ENCODE results near the gene PARM1. TPM values are rescaled to one million over a fixed set of nuclear protein-coding genes. Genes with fewer than 3 reads are reported as not detected.

PARM1 gene
- total and polyA plus RNA-seq, 2 of the 4 experiments (the other 2 are of a cell fraction): 0.07 to 0.18 TPM

DNA sequence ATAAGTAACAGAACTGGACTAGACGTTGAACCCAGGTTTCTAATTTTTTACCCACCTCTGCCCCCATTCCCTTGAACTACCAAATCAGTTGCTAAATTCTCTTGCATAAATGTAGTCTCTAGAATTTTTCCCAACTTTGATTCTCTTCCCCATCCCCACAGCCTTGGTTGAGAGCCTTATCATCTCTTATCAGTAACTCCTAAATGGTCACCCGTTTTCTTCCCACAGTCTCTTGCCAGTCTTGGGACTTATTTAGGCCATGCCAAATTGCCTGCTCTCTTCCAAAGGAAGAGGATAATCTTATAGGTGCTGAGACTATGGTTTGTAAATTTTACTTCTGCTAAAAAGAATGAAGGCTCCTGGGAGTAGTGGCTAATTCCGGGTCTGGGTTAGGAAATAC is 13.3 kb downstream of the PARM1 start:
- no peaks in the 10 kb centered on the region for H3K79me1 ChIP-seq (ENCODE audit: low read depth in 1 of 2, low read length in 2 of 2)
- no peak overlapping the region for H3K23ac ChIP-seq (ENCODE audit: low read depth, low read length)
- H3K56ac ChIP-seq (ENCODE audit: extremely low read depth, insufficient read depth, low read length): no peak overlapping the region
- no peak overlapping the region for H4K8ac ChIP-seq (ENCODE audit: low read depth in 2 of 2, low read length in 2 of 2)
- no peaks in the 10 kb centered on the region for H3K9me3 ChIP-seq (ENCODE audit: control insufficient read depth, insufficient read depth, low read length)
- H2BK120ac ChIP-seq (ENCODE audit: low read depth, low read length): no peak overlapping the region
- no TSS peak for BruUV-seq (replicated peaks)
- H2BK15ac ChIP-seq (ENCODE audit: low read depth, low read length): no peak overlapping the region
- no peak overlapping the region for H2AK5ac ChIP-seq (ENCODE audit: low read depth, low read length)
- H3K4me1 ChIP-seq (ENCODE audit: control insufficient read depth, insufficient read depth, low read length): no peaks in the 10 kb centered on the region
- H2BK20ac ChIP-seq (ENCODE audit: low read depth, low read length): no peak overlapping the region
- no peak overlapping the region for H3K18ac ChIP-seq (ENCODE audit: low read depth, low read length)
- no peak overlapping the region for H3K9ac ChIP-seq (ENCODE audit: low read depth, low read length)
- no peak overlapping the region for H3K4me3 ChIP-seq (ENCODE audit: insufficient read depth, low read depth, low read length)
- H3K36me3 ChIP-seq (ENCODE audit: control insufficient read depth, insufficient read depth, low read length): no peaks in the 10 kb centered on the region
- H4K20me1 ChIP-seq (ENCODE audit: insufficient read depth, low read length): no peaks in the 10 kb centered on the region
- in situ Hi-C loops (cut with MboI; ENCODE audit: low sequenced_read_pairs) (no loop called here), intact Hi-C loops (cut with micrococcal nuclease) (no loop called here), dilution Hi-C loops (cut with HindIII; ENCODE audit: low sequenced_read_pairs, unreplicated experiment) (no loop called here)
- H2BK5ac ChIP-seq (ENCODE audit: low read depth, low read length, poor library complexity, severe bottlenecking): no peak overlapping the region
- H4K91ac ChIP-seq (ENCODE audit: insufficient read depth, low read depth, low read length): no peak overlapping the region
- H3K9me1 ChIP-seq (ENCODE audit: insufficient read depth, low read length): no peaks in the 10 kb centered on the region
- no peak overlapping the region for H3K4ac ChIP-seq (ENCODE audit: low read depth, low read length)
- no peak for TF ChIP-seq RFX5 (IDR thresholded peaks at IDR 0.05; ENCODE audit: low read depth, low read length)
- no peak overlapping the region for H2AK9ac ChIP-seq (replicated peaks; ENCODE audit: low read depth, low read length, poor library complexity)
- no peak overlapping the region for H3K27ac ChIP-seq (ENCODE audit: insufficient read depth, low read length)
- H3K27me3 ChIP-seq (ENCODE audit: control insufficient read depth, insufficient read depth, low read length): no peaks in the 10 kb centered on the region
- WGBS, 2 experiments (ENCODE audit: extremely low coverage in 2 of 2, insufficient read length in 1 of 2): no CpG with 5 or more reads among the region's 3 CpGs
- no peak overlapping the region for H4K5ac ChIP-seq (ENCODE audit: low read depth, low read length)
- DNase-seq (no peak), ATAC-seq (ENCODE audit: low read depth) (no peak)
- ChIA-PET POLR2A (ENCODE audit: unreplicated experiment) (no interaction called here), CTCF (no interaction called here)
- no peak overlapping the region for H3K4me2 ChIP-seq (ENCODE audit: low read depth, low read length)
- no peak overlapping the region for H2AFZ ChIP-seq (replicated peaks; ENCODE audit: low read length, poor library complexity)
- H3K14ac ChIP-seq (replicated peaks; ENCODE audit: low read depth, low read length): no peak overlapping the region
